Hepatocyte (in vitro differentiated cells): ENCODE results near the gene CEP164. TPM values are rescaled to one million over a fixed set of nuclear protein-coding genes. Genes with fewer than 3 reads are reported as not detected.

Experiments used
- DNase-seq: peaks from one replicate; pipeline ENCODE4 v3.0.0-alpha.2; 2016; ENCODE audit warnings: low spot score
- H2AFZ ChIP-seq: fragments of 200-600 bp; sonication (generic); 2 replicates; pipeline ENCODE4 v1.6.0; 2016; ENCODE audit warnings: antibody characterized with exemption, mild to moderate bottlenecking
- H3K27ac ChIP-seq: fragments of 200-600 bp; sonication (generic); 2 replicates; pipeline ENCODE4 v1.5.1; 2016; ENCODE audit warnings: mild to moderate bottlenecking
- H3K27me3 ChIP-seq: fragments of 200-600 bp; sonication (generic); 2 replicates; pipeline ENCODE4 v1.6.1; 2016
- H3K36me3 ChIP-seq: fragments of 200-600 bp; sonication (generic); replicated peaks from 2 replicates; pipeline ENCODE4 v1.5.1; 2016; ENCODE audit warnings: low read depth; ENCODE audit not compliant: insufficient read depth
- H3K4me1 ChIP-seq: fragments of 200-600 bp; sonication (generic); 2 replicates; pipeline ENCODE4 v1.5.1; 2016; ENCODE audit warnings: mild to moderate bottlenecking, moderate library complexity; ENCODE audit not compliant: insufficient read depth
- H3K4me2 ChIP-seq: fragments of 200-600 bp; sonication (generic); 2 replicates; pipeline ENCODE4 v1.6.0; 2016
- H3K4me3 ChIP-seq: fragments of 200-600 bp; sonication (generic); 2 replicates; pipeline ENCODE4 v1.5.1; 2016; ENCODE audit warnings: mild to moderate bottlenecking
- H3K79me2 ChIP-seq: fragments of 200-600 bp; sonication (generic); 2 replicates; pipeline ENCODE4 v1.6.0; 2017; ENCODE audit warnings: mild to moderate bottlenecking
- H3K9me2 ChIP-seq: fragments of 200-600 bp; sonication (generic); replicated peaks from 2 replicates; pipeline ENCODE4 v1.6.0; 2017; ENCODE audit warnings: mild to moderate bottlenecking; ENCODE audit not compliant: insufficient read depth
- H3K9me3 ChIP-seq: fragments of 200-600 bp; sonication (generic); 2 replicates; pipeline ENCODE4 v1.5.1; 2016; ENCODE audit warnings: low read depth, mild to moderate bottlenecking
- H4K20me1 ChIP-seq: fragments of 200-600 bp; sonication (generic); 2 replicates; pipeline ENCODE4 v1.6.0; 2016; ENCODE audit warnings: mild to moderate bottlenecking; ENCODE audit not compliant: insufficient read depth, poor library complexity, severe bottlenecking
- CTCF ChIP-seq: fragments of 200-600 bp; sonication (generic); IDR thresholded peaks from 2 replicates; pipeline ENCODE4 v1.5.1; 2016; ENCODE audit warnings: antibody characterized with exemption, mild to moderate bottlenecking; ENCODE audit not compliant: poor library complexity
- EZH2 ChIP-seq: fragments of 200-600 bp; sonication (generic); IDR thresholded peaks from 2 replicates; pipeline ENCODE4 v1.6.1; 2016; ENCODE audit warnings: antibody characterized with exemption, mild to moderate bottlenecking, borderline replicate concordance
- EZH2phosphoT487 ChIP-seq: fragments of 200-600 bp; sonication (generic); IDR thresholded peaks from one replicate; pipeline ENCODE4 v1.6.1; 2018; ENCODE audit warnings: antibody characterized with exemption, mild to moderate bottlenecking, low read depth, moderate library complexity; ENCODE audit not compliant: unreplicated experiment, severe bottlenecking
- WGBS: methylation state at CpG from one replicate; pipeline ENCODE4 v1.1.6; 2016; ENCODE audit warnings: low lambda C conversion rate; ENCODE audit errors: missing lambda C conversion rate; 5-methylcytosine and 5-hydroxymethylcytosine counted together
- polyA plus RNA-seq: library from polyadenylated mRNA; unstranded; fragments of >200 nt; fragmentation: Nextera tagmentation; extraction: Ambion mirVana; gene quantifications from 2 replicates; pipeline ENCODE4 v1.2.1, GENCODE V29; 2016
- total RNA-seq: library from RNA; depleted of rRNA; stranded (reverse); fragments of >200 nt; gene quantifications from 2 replicates; pipeline ENCODE4 v1.2.3, GENCODE V29; 2014

Gene CEP164
- total and polyA plus RNA-seq, 2 experiments from 2014 or later: 18.3 to 19.9 TPM

GRCh38 chr11:117313828-117314768 is 13.6 kb upstream of the CEP164 start:
- peak overlapping the region; percentile 99 for H3K4me2 ChIP-seq
- H3K9me3 ChIP-seq: no peaks in the 10 kb centered on the region
- peaks cover 11% of the 10 kb centered on the region for H3K79me2 ChIP-seq
- H3K4me1 ChIP-seq: peaks cover 13% of the 10 kb centered on the region
- no peak overlapping the region for H3K27ac ChIP-seq
- DNase-seq: no peak
- no peak overlapping the region for H2AFZ ChIP-seq
- H3K4me3 ChIP-seq: no peak overlapping the region
- WGBS: 76% methylated on average over 14 of the region's 14 CpGs
- H3K9me2 ChIP-seq: no peaks in the 10 kb centered on the region
- TF ChIP-seq CTCF: no peak
- no peak for TF ChIP-seq EZH2phosphoT487
- no peak for TF ChIP-seq EZH2
- no peaks in the 10 kb centered on the region for H4K20me1 ChIP-seq
- H3K36me3 ChIP-seq: no peaks in the 10 kb centered on the region
- no peaks in the 10 kb centered on the region for H3K27me3 ChIP-seq

- no peak for TF ChIP-seq EZH2
- TF ChIP-seq EZH2phosphoT487: no peak
- TF ChIP-seq CTCF: no peak
- Histone ChIP-seq H3K27ac (no peak overlapping the region), H2AFZ (no peak overlapping the region), H3K36me3 (no peaks in the 10 kb centered on the region), H3K4me1 (peaks cover 13% of the 10 kb centered on the region), H3K9me3 (no peaks in the 10 kb centered on the region), H4K20me1 (no peaks in the 10 kb centered on the region), H3K27me3 (no peaks in the 10 kb centered on the region), H3K4me3 (no peak overlapping the region), H3K4me2 (peak overlapping the region; percentile 99), H3K79me2 (peaks cover 11% of the 10 kb centered on the region), H3K9me2 (no peaks in the 10 kb centered on the region)
- DNase-seq: peak; percentile 23
- WGBS: 44% methylated on average over 5 of the region's 10 CpGs
Observed at GRCh38 chr11:117314840-117315239, 12.8 kb upstream of the CEP164 start.

GRCh38 chr11:117315285-117316196 is 12.1 kb upstream of the CEP164 start:
- Histone ChIP-seq H3K36me3 (no peaks in the 10 kb centered on the region), H3K4me1 (peaks cover 13% of the 10 kb centered on the region), H3K9me2 (no peaks in the 10 kb centered on the region), H2AFZ (peak overlapping the region; percentile 87), H3K4me2 (peak overlapping the region; percentile 99), H4K20me1 (no peaks in the 10 kb centered on the region), H3K4me3 (peak overlapping the region; percentile 56), H3K27ac (no peak overlapping the region), H3K79me2 (peaks cover 11% of the 10 kb centered on the region), H3K9me3 (no peaks in the 10 kb centered on the region), H3K27me3 (no peaks in the 10 kb centered on the region)
- TF ChIP-seq EZH2 (no peak), CTCF (no peak), EZH2phosphoT487 (no peak)
- DNase-seq: peak; percentile 17
- 7% methylated on average over 31 of the region's 62 CpGs for WGBS
